Endothelial cell of umbilical vein (primary cell): ENCODE data around the gene MORC1.

Experiments used
- CTCF ChIP-seq, 2 donors: IDR thresholded peaks; 1 replicate in 1 of 2; 2 replicates in 1 of 2; pipeline ENCODE4 v1.5.1; 2011; ENCODE audit warnings: low read length in 2 of 2, mild to moderate bottlenecking in 2 of 2, moderate library complexity in 2 of 2, control low read depth in 1 of 2, inconsistent platforms in 1 of 2, low read depth in 1 of 2; ENCODE audit not compliant: insufficient read depth in 1 of 2; ENCODE audit errors: extremely low read depth in 1 of 2
- EZH2 ChIP-seq: IDR thresholded peaks from 2 replicates; pipeline ENCODE4 v1.6.1; 2012; ENCODE audit warnings: borderline replicate concordance, low read depth, mild to moderate bottlenecking, moderate library complexity, low read length, inconsistent platforms; ENCODE audit not compliant: severe bottlenecking
- FOS ChIP-seq: IDR thresholded peaks from 2 replicates; pipeline ENCODE4 v1.6.1; 2011; ENCODE audit warnings: mild to moderate bottlenecking, low read length, moderate library complexity, borderline replicate concordance; ENCODE audit not compliant: insufficient read depth
- GATA2 ChIP-seq: IDR thresholded peaks from 2 replicates; pipeline ENCODE4 v1.7.0; 2011; ENCODE audit warnings: low read depth, mild to moderate bottlenecking, moderate library complexity, mixed read lengths, low read length; ENCODE audit not compliant: insufficient read length, insufficient read depth
- JUN ChIP-seq: IDR thresholded peaks from 2 replicates; pipeline ENCODE4 v1.6.1; 2011; ENCODE audit warnings: borderline replicate concordance, low read depth; ENCODE audit not compliant: insufficient read length, insufficient read depth
- MYC ChIP-seq: IDR thresholded peaks from one replicate; pipeline ENCODE4 v1.6.1; 2011; ENCODE audit warnings: mild to moderate bottlenecking, low read depth, low read length
- POLR2A ChIP-seq: IDR thresholded peaks from 2 replicates; pipeline ENCODE4 v1.6.1; 2012; ENCODE audit warnings: low read depth, mild to moderate bottlenecking, control low read depth, low read length
- POLR2AphosphoS5 ChIP-seq: IDR thresholded peaks from 2 replicates; pipeline ENCODE4 v1.6.1; 2012; ENCODE audit warnings: low read depth, mild to moderate bottlenecking, control low read depth, low read length, moderate library complexity; ENCODE audit not compliant: insufficient read depth
- TF ChIP-seq, protein P1 (sequence below): IDR thresholded peaks from 2 replicates; pipeline ENCODE4 v1.6.1; 2011; ENCODE audit not compliant: insufficient read depth, insufficient read length

- no peak for TF ChIP-seq CTCF (IDR thresholded peaks at IDR 0.05; ENCODE audit: extremely low read depth in 1 of 2, insufficient read depth in 1 of 2, low read depth in 1 of 2, low read length in 2 of 2)
- no peak for TF ChIP-seq MYC
- TF ChIP-seq POLR2A: no peak
- TF ChIP-seq EZH2: no peak
- no peak for TF ChIP-seq JUN
- TF ChIP-seq POLR2AphosphoS5: no peak
- TF ChIP-seq, protein P1, sequence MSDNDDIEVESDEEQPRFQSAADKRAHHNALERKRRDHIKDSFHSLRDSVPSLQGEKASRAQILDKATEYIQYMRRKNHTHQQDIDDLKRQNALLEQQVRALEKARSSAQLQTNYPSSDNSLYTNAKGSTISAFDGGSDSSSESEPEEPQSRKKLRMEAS: no peak
- no peak for TF ChIP-seq FOS
- no peak for TF ChIP-seq GATA2
Measured at GRCh38 chr3:109112946-109113760, 4.8 kb downstream of the MORC1 start.
